Astrocyte of the hippocampus (primary cell): Measurements from ENCODE around the gene C12orf60.
A peak's percentile ranks its signal among the peaks of the same experiment; 100 is the strongest.

Experiments used
- DNase-seq: peaks from one replicate; pipeline ENCODE4 v3.0.0; 2011; ENCODE audit warnings: low read depth, low spot score

Gene C12orf60

GRCh38 chr12:14776236-14776961 lies 27.1 kb upstream of the C12orf60 start:
- no peak for DNase-seq

GRCh38 chr12:14777271-14777670 lies 26.2 kb upstream of the C12orf60 start:
- DNase-seq, result peak; percentile 37

- DNase-seq, result no peak
Observed at GRCh38 chr12:14779834-14780233, 23.6 kb upstream of the C12orf60 start.

DNA sequence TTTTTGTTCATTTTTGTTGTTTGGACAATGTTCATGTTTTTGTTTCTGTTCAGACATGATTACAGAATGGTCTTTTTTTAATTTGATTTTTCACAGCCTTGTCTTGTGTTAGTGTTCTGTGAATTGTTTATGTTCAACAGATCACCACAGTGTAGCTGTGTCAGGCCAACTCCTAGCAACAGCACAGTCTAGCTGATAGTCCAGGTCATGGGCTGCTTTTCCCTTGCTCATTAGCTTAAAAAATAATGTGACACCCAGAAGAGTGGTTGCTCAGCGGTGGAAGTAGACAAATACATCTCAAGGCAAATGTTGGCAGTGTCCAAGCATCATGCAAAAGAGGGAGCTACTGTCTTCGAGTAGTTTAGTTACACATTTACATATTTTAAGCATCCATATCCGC lies 22.6 kb upstream of the C12orf60 start:
- no peak for DNase-seq

DNA sequence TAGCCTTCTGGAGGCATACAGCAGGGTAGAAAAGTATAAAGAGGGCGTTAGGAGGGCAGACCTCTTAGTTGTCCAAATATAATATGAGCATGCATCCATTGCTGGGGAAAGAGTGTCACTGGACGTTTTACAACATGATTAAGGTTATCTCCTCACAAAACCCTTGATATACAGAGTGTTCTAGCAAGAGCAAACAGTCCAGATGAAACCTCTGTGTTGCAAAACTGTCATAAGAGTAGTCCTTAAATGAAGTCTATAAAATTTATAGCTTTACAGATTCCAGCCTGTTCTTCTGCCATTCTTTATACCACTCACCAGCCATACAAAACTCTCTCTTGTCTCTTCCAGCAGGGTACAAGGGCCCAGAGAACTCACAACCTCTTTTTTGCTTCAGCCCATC lies 21.9 kb upstream of the C12orf60 start:
- no peak for DNase-seq

GRCh38 chr12:14782756-14783155 lies 20.7 kb upstream of the C12orf60 start:
- DNase-seq, result no peak

GRCh38 chr12:14784471-14784870 lies 19.0 kb upstream of the C12orf60 start:
- DNase-seq, result no peak

DNA sequence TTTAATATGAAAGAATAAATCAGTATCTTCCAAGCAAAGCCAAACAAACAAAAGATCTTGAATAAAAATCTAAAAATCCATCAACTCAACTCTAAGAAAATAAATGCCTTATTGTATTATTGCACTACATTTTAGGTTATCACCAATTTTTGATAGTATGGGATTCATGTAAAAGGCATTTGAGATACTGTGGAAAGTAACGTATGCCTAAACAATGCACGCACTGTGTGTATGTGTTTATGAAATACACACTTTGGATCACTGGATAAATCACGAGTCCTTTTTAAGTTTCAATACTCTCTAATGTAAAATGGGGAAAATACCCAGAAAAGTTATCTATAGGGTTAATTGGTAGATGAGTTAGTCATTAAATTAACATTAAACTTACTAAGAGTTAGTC lies 17.9 kb upstream of the C12orf60 start:
- DNase-seq, result no peak

DNA sequence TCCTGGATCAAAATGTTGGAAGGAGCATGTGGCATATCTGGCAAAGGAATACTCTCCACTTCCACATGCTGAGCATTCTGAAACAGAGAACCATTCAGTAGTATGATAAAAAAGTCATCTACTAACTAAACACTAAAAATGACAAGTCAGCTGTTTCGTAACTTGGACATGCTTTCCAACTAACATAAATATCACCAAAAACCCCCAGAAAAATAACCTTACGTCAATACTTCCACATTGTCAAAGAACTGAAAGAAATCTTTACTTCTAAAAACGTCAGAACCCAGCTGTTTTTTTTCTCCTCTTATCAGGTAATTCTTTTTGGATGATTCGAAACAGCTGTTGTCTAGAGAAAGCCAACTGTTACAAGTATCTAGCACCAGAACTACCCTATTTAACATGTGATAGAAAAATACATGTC lies 8.4 kb upstream of the C12orf60 start:
- DNase-seq, result no peak

- no peak for DNase-seq
Observed at GRCh38 chr12:14802247-14802646, 1.2 kb upstream of the C12orf60 start.

GRCh38 chr12:14802721-14803010 lies 804 bp upstream of the C12orf60 start:
- DNase-seq, result no peak

DNA sequence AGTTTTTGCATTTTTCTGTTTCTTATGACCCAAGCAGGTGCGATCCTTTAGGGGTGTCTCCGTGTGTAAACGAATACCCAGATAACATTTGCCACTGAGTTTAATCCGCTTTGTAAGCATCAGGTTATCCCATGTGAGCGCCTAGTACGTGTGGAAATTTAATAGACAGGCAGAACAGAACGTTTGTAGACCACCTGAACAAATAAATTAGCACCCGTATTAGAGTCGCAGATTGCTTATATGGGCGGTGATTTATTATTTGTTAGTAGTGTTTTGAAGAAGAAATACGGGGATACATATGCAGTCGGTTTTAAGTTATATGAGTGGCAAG lies 325 bp downstream of the C12orf60 start:
- no peak for DNase-seq

DNA sequence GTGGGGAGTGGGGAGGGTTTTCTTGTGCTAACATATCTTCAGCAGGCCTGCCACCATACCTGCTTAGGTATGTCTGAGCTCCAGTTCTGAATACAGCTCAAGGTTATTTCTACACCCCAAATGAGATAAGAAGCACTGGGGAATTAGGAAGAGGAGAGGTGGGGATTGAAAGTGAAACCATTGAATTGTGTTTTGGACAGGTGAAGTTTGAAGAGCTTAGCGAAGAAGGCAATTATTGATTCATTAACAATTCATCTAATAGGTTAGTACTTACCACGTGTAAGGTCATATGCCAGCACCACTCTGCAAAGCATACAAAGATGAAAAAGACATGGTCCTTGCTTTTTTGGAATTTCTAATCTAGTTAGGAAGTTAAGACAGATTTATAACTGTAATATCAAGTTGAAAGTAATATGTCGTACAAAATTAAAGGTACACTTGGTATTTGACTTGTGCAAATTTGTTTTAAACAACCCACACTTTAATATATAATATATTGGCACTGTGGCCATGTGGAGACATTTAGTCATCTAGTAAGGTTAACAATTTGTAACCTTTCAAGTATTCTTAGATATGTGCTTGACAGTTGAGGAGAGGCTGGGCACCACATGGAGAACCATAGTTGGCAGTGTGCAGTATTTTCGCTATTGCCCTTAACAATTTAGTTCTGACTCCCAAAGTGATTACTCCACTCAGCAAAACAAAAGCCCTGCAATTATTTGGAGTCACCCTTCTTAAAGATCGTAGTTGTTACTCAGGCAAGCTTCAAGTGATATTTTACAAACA lies 6.9 kb downstream of the C12orf60 start:
- no peak for DNase-seq

- DNase-seq, result peak; percentile 61
Observed at GRCh38 chr12:14810953-14811483, 7.5 kb downstream of the C12orf60 start.

DNA sequence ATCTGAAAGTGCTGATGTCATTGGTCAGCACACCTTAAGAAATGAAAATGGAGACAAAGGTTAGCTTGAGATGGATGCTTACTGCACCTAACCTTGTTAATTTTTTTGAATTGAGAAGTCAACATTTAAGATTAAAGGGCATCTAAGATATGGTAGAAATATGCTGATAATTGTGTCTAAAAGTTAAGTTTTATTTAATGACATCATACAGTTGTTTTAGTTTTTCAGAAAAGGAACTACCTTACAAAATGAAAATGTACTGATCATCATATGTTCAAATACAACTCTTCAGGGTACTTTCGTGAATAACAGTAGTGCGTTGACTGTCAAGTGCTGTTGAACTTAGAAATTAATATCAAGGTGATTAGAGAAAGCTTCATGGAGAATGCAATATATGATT lies 8.0 kb downstream of the C12orf60 start:
- DNase-seq, result no peak

DNA sequence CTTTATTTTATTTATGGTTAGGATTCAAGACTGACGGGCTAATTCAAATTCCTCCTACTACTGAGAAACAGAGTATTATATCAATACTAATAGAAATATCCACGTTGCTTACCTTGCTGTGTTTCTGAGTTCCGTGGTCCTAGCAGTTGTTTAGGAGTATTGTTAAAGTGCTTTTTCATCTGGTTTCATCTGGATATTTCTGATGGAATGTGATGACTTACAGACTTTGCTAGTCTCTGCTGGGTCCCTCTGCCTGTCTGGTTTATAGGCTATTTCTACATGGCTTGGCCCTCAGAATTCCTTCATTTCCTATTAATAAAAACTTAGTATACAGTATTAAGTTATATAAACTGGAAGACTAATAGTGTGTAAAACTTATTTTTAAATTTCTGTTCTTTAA lies 10.5 kb downstream of the C12orf60 start, which contains the start of gene SMCO3:
SMCO3 (minus strand) TSS at position 169 of the 400 bp plus-strand sequence. CDS start 7,502 bp downstream, outside the sequence.
- DNase-seq, result no peak

DNA sequence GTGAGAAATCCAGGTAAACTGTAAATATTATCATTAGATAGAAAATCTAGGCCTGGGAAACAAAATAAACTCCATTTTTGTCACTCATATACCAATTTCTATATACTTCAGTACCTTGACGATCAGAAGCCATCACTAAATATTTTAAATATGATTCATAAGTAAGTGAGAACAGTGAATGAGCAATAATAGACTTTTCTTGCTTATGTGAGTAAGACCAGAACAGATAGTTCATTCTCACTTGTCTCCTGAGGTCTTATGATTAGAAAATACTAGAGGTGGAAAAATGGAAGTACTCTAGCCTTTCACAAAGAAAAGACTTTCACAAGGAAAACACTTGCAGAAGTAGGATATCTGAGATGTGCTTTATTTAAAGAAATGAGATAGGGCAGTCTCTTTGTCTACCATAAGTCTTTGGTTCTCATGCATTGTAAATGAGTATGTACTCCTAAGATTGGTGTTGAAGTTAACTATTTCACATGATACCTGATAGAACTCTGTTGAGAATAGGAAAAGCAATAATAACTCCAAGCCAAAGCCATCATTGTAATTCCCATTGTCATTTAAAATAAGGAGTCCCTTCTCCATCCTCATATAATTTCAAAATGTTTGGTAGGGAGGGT lies 20.7 kb downstream of the C12orf60 start:
- no peak for DNase-seq

DNA sequence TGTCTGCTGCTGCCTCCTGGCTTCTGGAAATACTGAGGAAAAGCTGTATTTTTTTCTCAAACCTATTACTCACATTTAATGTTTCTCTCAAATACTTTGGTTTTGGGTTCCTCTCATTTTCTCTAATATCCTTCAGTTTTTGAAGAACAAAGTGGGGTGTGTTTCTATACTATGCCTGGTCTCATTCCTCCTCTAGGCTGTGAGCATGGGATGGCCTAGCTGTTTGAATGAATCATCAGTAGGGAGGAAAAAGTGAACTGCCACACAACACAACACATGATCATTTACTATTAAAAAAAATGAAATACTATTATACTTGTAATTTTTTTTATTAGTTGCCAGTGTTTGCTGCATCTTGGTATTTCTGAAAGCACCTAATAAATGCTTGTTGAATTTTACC lies 21.8 kb downstream of the C12orf60 start:
- no peak for DNase-seq

- DNase-seq, result no peak
Observed at GRCh38 chr12:14826491-14826890, 23.0 kb downstream of the C12orf60 start.

DNA sequence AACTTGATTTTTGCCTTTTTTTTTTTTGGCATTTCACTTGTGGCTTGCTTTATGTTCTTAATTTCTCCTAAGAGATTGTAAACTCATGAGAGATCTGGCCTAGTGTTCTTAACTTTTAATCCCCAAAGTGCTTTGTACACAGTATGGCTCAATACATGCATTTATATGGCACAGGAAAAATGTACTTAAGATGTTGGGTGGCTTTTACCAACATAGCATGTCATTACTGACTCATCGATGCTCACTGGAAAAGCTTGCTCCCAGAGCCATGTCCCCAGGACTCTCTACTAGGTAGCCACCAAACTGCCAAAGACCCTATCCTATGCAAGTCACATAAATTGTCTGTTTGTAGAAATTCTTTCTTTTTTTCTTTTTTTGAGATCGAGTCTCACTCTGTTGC lies 23.6 kb downstream of the C12orf60 start:
- DNase-seq, result no peak

- peak; percentile 25 for DNase-seq
Observed at GRCh38 chr12:14828892-14829291, 25.4 kb downstream of the C12orf60 start.

DNA sequence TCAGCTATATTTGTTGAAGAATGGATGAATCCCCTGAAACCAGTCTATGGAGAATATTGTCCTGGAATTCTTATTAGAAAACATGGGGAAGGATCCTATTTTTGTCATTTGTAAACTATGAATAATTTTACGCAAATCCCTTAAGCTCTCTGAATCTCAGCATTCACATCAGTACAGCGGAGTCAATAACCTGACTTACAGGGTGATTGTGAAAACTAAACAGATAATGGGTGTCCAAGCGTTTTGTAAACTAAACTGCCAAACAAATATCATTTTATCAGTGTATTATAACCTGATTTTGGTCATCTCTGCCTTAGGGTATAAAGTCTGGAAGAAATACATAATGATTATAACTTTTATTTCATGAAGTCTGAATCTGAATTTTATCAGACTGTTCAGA lies 29.9 kb downstream of the C12orf60 start:
- DNase-seq, result no peak

- DNase-seq, result peak; percentile 26
Observed at GRCh38 chr12:14833952-14834351, 30.5 kb downstream of the C12orf60 start.
